Kidney epithelial cell (primary cell): Measurements from ENCODE around the gene TBC1D17. TPM values are rescaled to one million over a fixed set of nuclear protein-coding genes. Genes with fewer than 3 reads are reported as not detected.
A peak's percentile ranks its signal among the peaks of the same experiment; 100 is the strongest.

Experiments
- DNase-seq: peaks from one replicate; pipeline ENCODE4 v3.0.0-alpha.2; 2010; ENCODE audit warnings: low read depth
- H3K27me3 ChIP-seq: 2 replicates; pipeline ENCODE4 v1.6.0; 2011; ENCODE audit warnings: low read length; ENCODE audit not compliant: control insufficient read depth, insufficient read depth
- H3K36me3 ChIP-seq: 2 replicates; pipeline ENCODE4 v1.5.1; 2011; ENCODE audit warnings: low read length; ENCODE audit not compliant: control insufficient read depth, insufficient read depth
- H3K4me3 ChIP-seq: 2 replicates; pipeline ENCODE4 v1.5.1; 2011; ENCODE audit warnings: low read depth, mild to moderate bottlenecking, control low read depth, low read length
- CTCF ChIP-seq: IDR thresholded peaks from 2 replicates; pipeline ENCODE4 v1.5.1; 2011; ENCODE audit warnings: mild to moderate bottlenecking, moderate library complexity, low read length, control low read depth, inconsistent platforms; ENCODE audit not compliant: insufficient read depth, poor library complexity, severe bottlenecking
- total RNA-seq: library from RNA; depleted of rRNA; stranded (reverse); fragments of >200 nt; gene quantifications from 2 replicates; pipeline ENCODE4 v1.2.3, GENCODE V29; 2015

The TBC1D17 gene
- total RNA-seq, 1 donor from 2014 or later: 17.4 TPM

GRCh38 chr19:49911381-49912145 lies 34.1 kb downstream of the TBC1D17 start:
- H3K36me3 ChIP-seq: peaks cover 2% of the 10 kb centered on the region
- H3K27me3 ChIP-seq: no peaks in the 10 kb centered on the region
- TF ChIP-seq CTCF: no peak
- H3K4me3 ChIP-seq: no peak overlapping the region
- DNase-seq: no peak

GRCh38 chr19:49912965-49913685 lies 35.6 kb downstream of the TBC1D17 start:
- no peak for TF ChIP-seq CTCF
- no peaks in the 10 kb centered on the region for H3K27me3 ChIP-seq
- H3K4me3 ChIP-seq: no peak overlapping the region
- DNase-seq: no peak
- peaks cover 2% of the 10 kb centered on the region for H3K36me3 ChIP-seq

GRCh38 chr19:49913720-49914119 lies 36.2 kb downstream of the TBC1D17 start:
- Histone ChIP-seq H3K27me3 (no peaks in the 10 kb centered on the region), H3K4me3 (no peak overlapping the region), H3K36me3 (peaks cover 2% of the 10 kb centered on the region)
- no peak for TF ChIP-seq CTCF
- DNase-seq: no peak

- no peak overlapping the region for H3K4me3 ChIP-seq
- peak; percentile 4 for TF ChIP-seq CTCF
- H3K27me3 ChIP-seq: no peaks in the 10 kb centered on the region
- H3K36me3 ChIP-seq: peaks cover 2% of the 10 kb centered on the region
- no peak for DNase-seq
These were observed 37.8 kb downstream of the TBC1D17 start for GRCh38 chr19:49915271-49915670.

GRCh38 chr19:49916839-49917733 lies 39.6 kb downstream of the TBC1D17 start:
- H3K36me3 ChIP-seq: peaks cover 4% of the 10 kb centered on the region

More at GRCh38 chr19:49916839-49917733, 39.6 kb downstream of the TBC1D17 start:
- Histone ChIP-seq H3K4me3 (no peak overlapping the region), H3K27me3 (no peaks in the 10 kb centered on the region)
- peak; percentile 27 for TF ChIP-seq CTCF
- no peak for DNase-seq
